NCI-H2196 treated with DMSO at 0.1 percent for 48 hours (cell line): Measurements from ENCODE around the gene PTPN6.
A peak's percentile ranks its signal among the peaks of the same experiment; 100 is the strongest.

ENCODE experiments used
- DNase-seq: peaks from one replicate; lab custom pipeline; 2025; ENCODE audit not compliant: unreplicated experiment; lab: John Stamatoyannopoulos, UW

The PTPN6 gene

GRCh38 chr12:6954316-6955107, 3.4 kb downstream of the PTPN6 start:
- DNase-seq = no peak

- DNase-seq = no peak
These were observed 4.2 kb downstream of the PTPN6 start for GRCh38 chr12:6955108-6956020.

GRCh38 chr12:6956021-6956727, 5.0 kb downstream of the PTPN6 start:
- DNase-seq = no peak

GRCh38 chr12:6957151-6957701, 6.1 kb downstream of the PTPN6 start:
- DNase-seq = no peak

GRCh38 chr12:6957741-6958608, 6.8 kb downstream of the PTPN6 start:
- DNase-seq = no peak

- DNase-seq = no peak
These were observed 7.5 kb downstream of the PTPN6 start for GRCh38 chr12:6958609-6959057.

GRCh38 chr12:6959058-6959804, 8.1 kb downstream of the PTPN6 start:
- no peak for DNase-seq

- no peak for DNase-seq
These were observed 8.8 kb downstream of the PTPN6 start for GRCh38 chr12:6959805-6960592.

GRCh38 chr12:6960593-6961277, 9.6 kb downstream of the PTPN6 start:
- no peak for DNase-seq

- DNase-seq = no peak
These were observed 10.1 kb downstream of the PTPN6 start for GRCh38 chr12:6961278-6961694.

GRCh38 chr12:6961695-6962284, 10.6 kb downstream of the PTPN6 start:
- peak; percentile 39 for DNase-seq

- no peak for DNase-seq
These were observed 11.3 kb downstream of the PTPN6 start for GRCh38 chr12:6962285-6963015.

- peak; percentile 47 for DNase-seq
These were observed 12.0 kb downstream of the PTPN6 start for GRCh38 chr12:6963016-6963731.

- no peak for DNase-seq
These were observed 12.7 kb downstream of the PTPN6 start for GRCh38 chr12:6963791-6964413.

GRCh38 chr12:6964605-6965025, 13.5 kb downstream of the PTPN6 start:
- no peak for DNase-seq
